Skeletal muscle cell (primary cell): Measurements from ENCODE around the gene MEOX2.

Experiments used
- DNase-seq: peaks from one replicate; pipeline ENCODE4 v3.0.0-alpha.2; 2010; ENCODE audit warnings: low read depth
- H3K4me3 ChIP-seq: 2 replicates; pipeline ENCODE4 v1.5.1; 2011; ENCODE audit warnings: low read depth, mild to moderate bottlenecking, control low read depth, low read length, moderate library complexity

MEOX2 gene

DNA sequence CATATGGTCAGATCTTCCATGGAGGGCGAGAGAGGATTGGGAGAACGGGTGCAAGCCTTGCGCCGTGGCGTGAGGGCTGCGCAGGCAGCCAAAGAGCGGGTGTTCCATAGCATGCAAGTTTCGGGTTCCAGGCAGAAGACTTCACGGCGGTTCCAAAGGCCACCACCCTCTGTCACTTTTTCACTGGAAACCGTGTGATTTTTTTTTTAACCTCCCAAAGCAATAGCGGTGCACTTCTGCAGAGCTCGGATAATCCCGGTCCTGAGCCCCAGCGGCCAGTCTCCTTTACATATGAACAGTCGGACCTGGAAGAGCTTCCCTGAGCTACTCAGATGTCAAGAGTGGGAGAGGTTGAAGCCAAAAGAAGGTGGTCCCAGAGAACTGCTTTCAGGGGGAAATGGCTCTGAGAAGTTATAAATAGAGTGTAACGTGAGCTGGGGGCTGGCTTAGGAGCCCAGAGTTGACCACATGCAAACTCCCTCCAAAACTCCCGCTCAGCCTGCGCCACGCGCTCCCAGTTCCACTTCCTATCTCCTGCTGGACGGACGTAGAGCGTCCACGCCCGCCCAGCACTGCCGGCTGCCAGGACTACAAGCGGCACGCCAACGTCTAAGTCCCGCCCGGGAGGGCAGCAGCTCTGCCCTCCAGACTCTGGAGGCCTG lies at the start of gene MEOX2:
MEOX2 (minus strand) TSS at position 389 of the 662 bp plus-strand sequence; CDS start at position 108, 281 bp downstream.
- peak within 1 kb of the TSS; percentile 64 for H3K4me3 ChIP-seq
- peak; percentile 62 for DNase-seq

- DNase-seq, result no peak
- H3K4me3 ChIP-seq, result no peak overlapping the region
These were observed 43.3 kb upstream of the MEOX2 start for GRCh38 chr7:15729746-15730145.

- DNase-seq, result no peak
- H3K4me3 ChIP-seq, result no peak overlapping the region
These were observed 38.6 kb upstream of the MEOX2 start for GRCh38 chr7:15725051-15725450.

- no peak overlapping the region for H3K4me3 ChIP-seq
- no peak for DNase-seq
These were observed 37.4 kb upstream of the MEOX2 start for GRCh38 chr7:15723841-15724240.

DNA sequence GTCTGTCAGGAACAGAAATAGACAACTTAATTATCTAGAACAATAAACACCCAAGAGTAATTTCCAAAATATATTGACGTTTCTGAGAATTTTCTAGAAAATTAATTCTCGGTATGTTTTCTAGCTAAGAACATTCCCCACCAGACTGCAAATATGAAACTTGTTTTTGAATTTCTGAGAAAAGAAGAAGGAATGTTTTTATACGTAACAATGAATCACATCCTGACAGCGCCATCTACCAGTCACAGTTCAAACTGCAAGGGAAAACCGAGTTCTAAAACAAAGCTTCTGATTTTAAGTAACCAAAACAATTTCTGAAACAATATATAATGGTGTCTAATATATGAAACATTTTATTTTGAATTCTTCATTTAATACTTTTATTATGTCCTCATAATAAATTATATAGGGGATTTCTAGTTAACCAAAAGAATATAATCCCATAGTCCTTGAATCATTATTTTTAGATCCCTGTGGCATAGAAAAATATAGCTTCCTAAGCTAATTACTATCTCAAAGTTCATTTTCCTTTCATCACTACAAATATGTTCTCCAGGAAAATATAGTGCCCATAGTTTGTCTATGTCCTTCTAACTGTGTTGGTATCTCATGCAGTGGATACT lies 34.5 kb upstream of the MEOX2 start:
- no peak overlapping the region for H3K4me3 ChIP-seq
- DNase-seq, result peak; percentile 27

GRCh38 chr7:15719311-15719710 lies 32.8 kb upstream of the MEOX2 start:
- peak; percentile 41 for DNase-seq
- no peak overlapping the region for H3K4me3 ChIP-seq

GRCh38 chr7:15715435-15715834 lies 29.0 kb upstream of the MEOX2 start:
- DNase-seq, result no peak
- no peak overlapping the region for H3K4me3 ChIP-seq

DNA sequence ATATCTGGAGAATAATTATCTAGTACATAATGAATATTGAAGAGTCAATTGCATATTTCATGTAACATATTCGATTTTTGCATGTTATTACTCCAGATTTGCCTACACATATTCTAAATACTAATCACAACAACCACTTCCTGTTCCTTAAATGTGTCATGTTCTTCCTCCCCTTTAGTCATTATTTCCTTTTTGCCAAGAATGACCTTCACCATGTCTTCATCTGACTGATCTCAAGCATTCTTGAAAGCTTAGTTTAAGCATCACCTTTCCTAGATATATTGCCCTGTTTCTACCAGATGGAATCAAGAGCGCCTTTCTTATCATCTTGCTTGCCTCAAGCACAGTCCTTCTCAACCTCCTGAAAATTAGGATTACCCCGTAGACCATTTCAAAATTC lies 23.5 kb upstream of the MEOX2 start:
- no peak overlapping the region for H3K4me3 ChIP-seq
- DNase-seq, result no peak

GRCh38 chr7:15707570-15707969 lies 21.1 kb upstream of the MEOX2 start:
- no peak overlapping the region for H3K4me3 ChIP-seq
- no peak for DNase-seq

GRCh38 chr7:15703732-15704131 lies 17.2 kb upstream of the MEOX2 start:
- no peak overlapping the region for H3K4me3 ChIP-seq
- no peak for DNase-seq

GRCh38 chr7:15692501-15693020 lies 6.1 kb upstream of the MEOX2 start:
- DNase-seq, result no peak
- no peak overlapping the region for H3K4me3 ChIP-seq

- no peak for DNase-seq
- H3K4me3 ChIP-seq, result no peak overlapping the region
These were observed 2.4 kb upstream of the MEOX2 start for GRCh38 chr7:15688911-15689310.

- peak overlapping the region; percentile 64 for H3K4me3 ChIP-seq
- DNase-seq, result no peak
These were observed 1.8 kb upstream of the MEOX2 start for GRCh38 chr7:15688279-15688626.

DNA sequence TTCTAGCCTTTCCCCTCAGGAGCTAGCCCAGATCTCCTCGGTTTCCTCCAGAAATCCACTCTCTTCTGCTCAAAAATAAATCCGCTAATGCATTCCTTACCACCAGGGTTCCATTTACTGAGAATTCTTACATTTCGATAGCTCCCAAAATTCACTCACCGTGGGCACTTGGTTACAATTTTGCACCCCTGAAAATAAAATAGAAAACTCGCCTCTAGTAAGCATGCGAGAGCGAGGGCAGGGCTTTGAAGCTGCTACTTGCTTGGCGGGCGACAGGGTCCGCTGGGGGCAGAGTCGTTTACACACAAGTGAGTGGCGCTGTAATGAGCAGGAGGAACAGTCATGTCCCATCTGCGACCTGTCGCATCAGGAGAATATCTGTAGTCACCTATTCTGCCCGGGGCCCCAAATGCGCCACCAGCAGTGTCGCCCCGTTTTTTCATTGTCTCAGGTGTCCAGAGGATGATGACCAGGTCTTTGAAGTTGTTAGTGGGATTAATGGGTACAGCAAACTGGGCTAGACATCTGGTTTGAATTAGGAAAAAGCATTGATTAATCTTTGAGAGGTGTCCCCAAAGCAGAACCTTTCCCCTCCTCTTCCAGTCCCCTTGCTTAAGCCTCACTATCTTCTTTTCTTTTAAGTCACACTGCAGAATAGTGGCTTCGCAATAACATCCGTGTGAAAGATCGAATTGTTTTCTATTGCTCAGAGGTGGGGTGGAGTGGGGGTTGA lies 1.2 kb upstream of the MEOX2 start:
- DNase-seq, result no peak
- H3K4me3 ChIP-seq, result peak overlapping the region; percentile 64

GRCh38 chr7:15686957-15687545 lies 568 bp upstream of the MEOX2 start:
- no peak for DNase-seq
- peak overlapping the region; percentile 64 for H3K4me3 ChIP-seq

DNA sequence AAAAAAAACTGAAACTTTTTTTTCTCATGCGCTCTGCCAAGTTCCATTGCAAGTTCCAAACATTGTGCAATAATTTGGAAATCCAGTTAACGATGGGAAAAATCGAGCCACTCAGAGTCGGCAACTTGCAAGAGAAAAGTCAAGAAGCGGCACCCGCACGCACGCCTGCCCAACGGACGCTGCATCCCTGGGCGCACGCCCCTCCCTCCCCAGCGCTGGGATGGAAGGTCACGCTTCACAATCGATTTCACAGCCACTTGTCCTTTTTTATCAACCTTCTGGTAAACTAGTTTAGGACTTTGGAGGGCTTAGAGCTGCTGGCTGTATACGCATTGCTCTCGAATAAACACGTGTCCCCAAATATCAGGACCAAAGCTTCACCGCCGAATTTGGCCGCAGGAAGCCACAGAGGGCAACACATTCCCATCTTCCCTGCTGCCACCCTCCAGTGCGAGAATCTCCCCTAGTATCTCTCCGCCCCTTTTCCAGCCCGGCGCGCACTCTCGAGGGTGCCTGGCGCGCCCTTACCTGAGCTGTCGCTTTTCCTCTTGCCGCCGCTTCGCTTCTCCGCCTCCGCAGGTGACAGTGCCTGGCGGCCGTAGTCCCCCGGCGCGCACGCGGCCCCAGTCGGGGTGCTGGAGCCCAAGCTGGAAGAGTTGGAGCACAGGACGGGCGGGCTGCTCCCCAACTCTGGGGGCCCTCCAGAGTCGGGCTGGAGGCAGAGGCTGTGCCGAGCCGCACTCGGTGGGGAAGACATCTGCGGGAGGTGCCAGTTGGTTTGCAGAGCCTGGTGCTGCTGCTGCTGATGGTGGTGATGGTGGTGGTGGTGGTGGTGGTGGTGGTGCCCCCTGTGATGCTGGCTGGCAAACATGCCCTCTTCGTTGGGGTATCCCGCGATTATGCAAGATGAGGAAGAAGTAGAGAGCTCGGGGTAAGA lies 857 bp downstream of the MEOX2 start:
- peak; percentile 71 for DNase-seq
- peak overlapping the region; percentile 64 for H3K4me3 ChIP-seq

- DNase-seq, result no peak
- peak overlapping the region; percentile 64 for H3K4me3 ChIP-seq
These were observed 1.6 kb downstream of the MEOX2 start for GRCh38 chr7:15684871-15685270.

DNA sequence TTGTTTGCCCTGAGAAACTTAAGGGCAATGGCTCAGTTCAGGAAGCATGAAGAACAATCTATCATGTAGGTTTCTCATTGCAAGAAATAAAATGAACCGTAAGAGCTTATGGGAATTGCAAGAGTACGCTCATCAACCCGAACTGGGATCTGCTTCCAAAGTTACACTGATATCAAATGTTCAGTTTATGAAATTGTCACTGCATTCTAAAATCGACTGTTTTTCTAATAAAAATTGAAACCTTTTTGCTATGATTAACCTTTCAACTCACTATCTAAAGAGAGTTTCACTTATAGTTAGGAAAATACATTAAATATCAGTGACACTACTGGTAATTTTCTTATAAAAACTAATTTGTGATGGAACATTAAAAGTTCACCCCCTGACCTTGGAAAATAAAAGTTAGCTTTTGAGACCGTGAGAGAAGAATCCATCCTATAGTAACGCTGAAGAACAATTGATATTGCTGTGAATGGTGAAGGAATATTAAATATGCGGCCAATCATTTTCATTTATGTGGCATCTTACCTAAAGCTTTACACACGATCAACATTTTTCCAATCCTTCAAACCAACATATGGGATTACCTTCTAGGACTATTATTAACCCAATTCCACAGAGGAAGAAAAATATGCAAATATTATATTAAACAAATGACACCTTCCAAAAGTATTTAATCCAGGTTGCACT lies 2.2 kb downstream of the MEOX2 start:
- H3K4me3 ChIP-seq, result peak overlapping the region; percentile 64
- DNase-seq, result no peak
